Suprapubic skin (tissue), 4 donors: ENCODE results near the gene CIAO2A. TPM values are rescaled to one million over a fixed set of nuclear protein-coding genes. Genes with fewer than 3 reads are reported as not detected.

Experiments used
- DNase-seq, 2 donors: peaks; one replicate each; pipeline ENCODE4 v3.0.0-alpha.2; 2019; ENCODE audit warnings: low spot score in 2 of 2
- H3K27ac ChIP-seq: fragments of 200-600 bp; sonication (generic); one replicate; pipeline ENCODE4 v1.5.1; 2019
- H3K27me3 ChIP-seq: fragments of 200-600 bp; sonication (generic); one replicate; pipeline ENCODE4 v1.5.1; 2019
- H3K36me3 ChIP-seq: fragments of 200-600 bp; sonication (generic); one replicate; pipeline ENCODE4 v1.5.1; 2019
- H3K4me1 ChIP-seq: fragments of 200-600 bp; sonication (generic); one replicate; pipeline ENCODE4 v1.5.1; 2019
- H3K4me3 ChIP-seq: fragments of 200-600 bp; sonication (generic); one replicate; pipeline ENCODE4 v1.5.1; 2019; ENCODE audit warnings: mild to moderate bottlenecking
- H3K9me3 ChIP-seq: fragments of 200-600 bp; sonication (generic); one replicate; pipeline ENCODE4 v1.5.1; 2019
- EP300 ChIP-seq: sonication (generic); formaldehyde crosslinking; IDR thresholded peaks from one replicate; pipeline ENCODE4 v1.6.1; 2017; ENCODE audit warnings: antibody characterized with exemption
- POLR2A ChIP-seq, 2 donors: fragments of 450-650 bp; IDR thresholded peaks; one replicate each; pipeline ENCODE4 v1.6.1; 2017; ENCODE audit warnings: antibody characterized with exemption in 2 of 2, mild to moderate bottlenecking in 2 of 2, moderate library complexity in 2 of 2
- POLR2AphosphoS5 ChIP-seq, 3 donors: sonication (generic); formaldehyde crosslinking; IDR thresholded peaks; one replicate each; pipeline ENCODE4 v1.6.1; 2017; ENCODE audit warnings: antibody characterized with exemption in 3 of 3
- WGBS: methylation state at CpG from one replicate; pipeline ENCODE4 v1.1.5; 2018; 5-methylcytosine and 5-hydroxymethylcytosine counted together
- total RNA-seq, 4 donors: library from RNA; depleted of rRNA; stranded (reverse); fragments of >200 nt; gene quantifications; one replicate each; pipeline ENCODE4 v1.1.0, GENCODE V29; 2016
- TF ChIP-seq, protein P1 (sequence below), 2 donors: fragments of 200-600 bp in 1 of 2; fragments of 450-650 bp in 1 of 2; sonication (generic) in 1 of 2; IDR thresholded peaks; one replicate each; pipeline ENCODE4 v1.5.1; 2016 to 2019; ENCODE audit warnings: antibody characterized with exemption in 2 of 2, mild to moderate bottlenecking in 1 of 2, moderate library complexity in 1 of 2

Gene CIAO2A
- total RNA-seq, 4 donors from 2014 or later: 19.1 to 37.0 (median 21.8) TPM

DNA sequence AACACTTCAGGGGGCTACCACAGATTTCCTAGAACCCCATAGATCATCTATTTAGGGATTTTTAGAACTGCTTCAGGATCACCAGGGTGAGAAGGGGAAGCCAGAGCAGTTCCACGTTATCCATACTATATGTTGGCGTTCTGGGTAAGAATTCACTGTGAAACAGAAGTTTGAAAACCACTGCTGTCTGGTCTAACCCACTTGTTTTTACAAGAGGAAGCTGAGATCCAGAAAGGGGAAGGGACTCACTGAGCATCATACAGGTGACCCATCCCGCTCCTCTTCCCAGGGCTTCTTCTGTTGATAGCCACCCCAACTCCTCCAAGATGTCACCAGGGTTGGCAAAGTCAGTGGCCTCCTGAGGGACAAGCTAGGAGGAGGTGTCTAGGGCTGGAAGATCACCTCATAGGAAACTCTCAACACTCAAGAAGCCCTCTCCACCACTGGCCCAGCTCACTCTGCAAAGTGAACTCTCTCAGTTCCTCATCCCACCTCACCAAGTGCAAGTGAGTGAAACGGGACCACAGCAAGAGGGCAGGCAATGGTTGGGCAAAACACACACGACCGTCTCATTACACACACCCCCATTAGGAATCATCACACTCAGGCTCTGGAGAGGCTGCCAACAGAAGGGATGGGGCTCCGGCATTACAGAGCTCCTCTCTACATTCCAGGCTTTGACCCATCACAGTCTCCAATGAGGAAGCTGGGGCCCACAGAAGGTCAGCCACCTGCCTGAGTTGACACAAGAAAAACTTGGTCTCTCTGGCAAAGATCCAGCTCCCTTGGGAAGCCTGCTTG is 49.1 kb downstream of the CIAO2A start:
- Histone ChIP-seq H3K9me3 (no peaks in the 10 kb centered on the region), H3K36me3 (no peaks in the 10 kb centered on the region), H3K4me1 (peaks cover 19% of the 10 kb centered on the region), H3K27me3 (no peaks in the 10 kb centered on the region), H3K27ac (no peak overlapping the region), H3K4me3 (peak overlapping the region; percentile 59)
- DNase-seq: no peak
- WGBS: 74% methylated on average over 7 of the region's 7 CpGs
- TF ChIP-seq POLR2A (IDR thresholded peaks at IDR 0.05) (no peak), EP300 (no peak), POLR2AphosphoS5 (IDR thresholded peaks at IDR 0.05) (no peak)
- TF ChIP-seq, protein P1, sequence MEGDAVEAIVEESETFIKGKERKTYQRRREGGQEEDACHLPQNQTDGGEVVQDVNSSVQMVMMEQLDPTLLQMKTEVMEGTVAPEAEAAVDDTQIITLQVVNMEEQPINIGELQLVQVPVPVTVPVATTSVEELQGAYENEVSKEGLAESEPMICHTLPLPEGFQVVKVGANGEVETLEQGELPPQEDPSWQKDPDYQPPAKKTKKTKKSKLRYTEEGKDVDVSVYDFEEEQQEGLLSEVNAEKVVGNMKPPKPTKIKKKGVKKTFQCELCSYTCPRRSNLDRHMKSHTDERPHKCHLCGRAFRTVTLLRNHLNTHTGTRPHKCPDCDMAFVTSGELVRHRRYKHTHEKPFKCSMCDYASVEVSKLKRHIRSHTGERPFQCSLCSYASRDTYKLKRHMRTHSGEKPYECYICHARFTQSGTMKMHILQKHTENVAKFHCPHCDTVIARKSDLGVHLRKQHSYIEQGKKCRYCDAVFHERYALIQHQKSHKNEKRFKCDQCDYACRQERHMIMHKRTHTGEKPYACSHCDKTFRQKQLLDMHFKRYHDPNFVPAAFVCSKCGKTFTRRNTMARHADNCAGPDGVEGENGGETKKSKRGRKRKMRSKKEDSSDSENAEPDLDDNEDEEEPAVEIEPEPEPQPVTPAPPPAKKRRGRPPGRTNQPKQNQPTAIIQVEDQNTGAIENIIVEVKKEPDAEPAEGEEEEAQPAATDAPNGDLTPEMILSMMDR (IDR thresholded peaks at IDR 0.05): no peak

DNA sequence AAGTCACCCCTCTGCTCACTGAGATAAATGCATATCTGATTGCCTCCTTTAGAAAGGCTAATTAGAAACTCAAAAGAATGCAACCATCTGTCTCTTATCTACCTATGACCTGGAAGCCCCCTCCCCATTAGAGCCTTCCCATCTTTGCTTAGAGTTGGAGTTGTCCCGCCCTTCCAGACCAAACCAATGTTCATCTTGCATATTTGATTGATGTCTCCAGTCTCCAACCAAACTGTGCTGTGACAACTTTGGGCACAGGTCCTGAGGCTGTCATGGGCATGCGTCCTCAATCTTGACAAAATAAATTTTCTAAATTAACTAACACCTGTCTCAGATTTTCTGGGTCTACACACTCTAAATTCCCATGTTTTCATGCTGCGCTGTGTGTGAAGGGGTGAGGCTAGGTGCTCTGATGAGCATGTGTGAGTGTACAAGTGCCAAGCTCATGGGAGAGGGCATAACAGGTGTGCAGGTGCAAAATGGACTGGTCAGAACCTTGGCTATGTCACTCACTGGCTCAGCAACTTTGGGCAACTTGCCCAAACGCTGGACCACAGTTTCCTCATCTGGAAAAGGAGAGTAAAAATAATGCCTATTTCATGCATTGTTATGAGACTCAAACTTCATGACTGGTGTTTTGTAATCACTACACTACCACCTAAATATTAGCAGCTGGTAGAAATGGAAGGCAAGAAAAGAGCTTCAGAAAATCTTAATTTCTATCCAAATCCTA is 54.6 kb downstream of the CIAO2A start:
- no peak for TF ChIP-seq POLR2A (IDR thresholded peaks at IDR 0.05)
- TF ChIP-seq POLR2AphosphoS5 (IDR thresholded peaks at IDR 0.05): no peak
- no peak for TF ChIP-seq EP300
- TF ChIP-seq, protein P1 (IDR thresholded peaks at IDR 0.05): no peak
- WGBS: 95% methylated on average over 4 of the region's 4 CpGs

DNA sequence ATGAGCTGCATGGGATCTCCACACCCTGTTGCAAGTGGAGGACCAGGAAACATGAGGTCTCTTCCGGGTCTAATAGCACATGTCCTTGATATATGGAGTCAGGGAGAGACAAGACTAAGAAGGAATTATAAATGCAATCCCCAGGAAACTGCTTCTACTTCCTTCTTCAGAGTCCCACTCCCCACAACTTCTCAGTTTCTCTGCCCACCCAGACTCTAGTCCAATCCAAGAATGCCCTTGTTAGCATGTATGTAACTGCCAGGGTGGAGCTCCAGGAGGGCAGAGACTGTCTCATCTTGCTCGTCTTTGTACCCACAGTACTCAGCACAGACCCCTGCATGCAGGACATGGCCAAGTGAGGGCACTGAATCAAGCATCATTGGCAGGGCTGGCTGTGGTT is 55.7 kb downstream of the CIAO2A start:
- H3K4me3 ChIP-seq: no peak overlapping the region
- peaks cover 3% of the 10 kb centered on the region for H3K4me1 ChIP-seq
- H3K9me3 ChIP-seq: no peaks in the 10 kb centered on the region
- WGBS: 42% methylated on average over 2 of the region's 2 CpGs
- DNase-seq: no peak
- no peak overlapping the region for H3K27ac ChIP-seq
- no peaks in the 10 kb centered on the region for H3K27me3 ChIP-seq
- peaks cover 18% of the 10 kb centered on the region for H3K36me3 ChIP-seq
- TF ChIP-seq POLR2AphosphoS5 (IDR thresholded peaks at IDR 0.05) (no peak), EP300 (no peak), POLR2A (IDR thresholded peaks at IDR 0.05) (no peak)
- TF ChIP-seq, protein P1 (IDR thresholded peaks at IDR 0.05): no peak

More for the DNA sequence above, 54.6 kb downstream of the CIAO2A start:
- Histone ChIP-seq H3K4me3 (no peak overlapping the region), H3K27me3 (no peaks in the 10 kb centered on the region), H3K36me3 (peaks cover 18% of the 10 kb centered on the region), H3K27ac (no peak overlapping the region), H3K4me1 (peaks cover 3% of the 10 kb centered on the region), H3K9me3 (no peaks in the 10 kb centered on the region)
- no peak for DNase-seq

DNA sequence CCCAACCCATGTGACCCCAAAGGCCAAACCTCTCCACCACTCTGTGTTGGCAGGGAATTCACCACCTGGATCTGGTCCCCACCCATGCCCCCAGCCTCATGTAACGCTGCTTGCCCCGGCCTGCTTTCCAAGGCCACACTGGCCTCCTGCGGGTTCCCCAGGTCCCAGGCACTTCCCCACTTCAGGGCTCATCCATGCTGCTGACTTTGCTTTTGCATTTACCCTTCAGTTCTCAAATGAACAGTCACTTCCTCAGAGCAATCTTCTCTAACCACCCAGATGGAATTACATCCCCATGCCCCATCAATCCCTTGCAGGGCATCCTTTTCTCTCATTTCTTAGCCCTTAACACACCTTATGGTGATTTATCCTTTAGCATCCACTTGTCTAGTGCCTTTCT is 56.5 kb downstream of the CIAO2A start:
- H3K4me3 ChIP-seq: no peak overlapping the region
- WGBS: 84% methylated on average over 3 of the region's 3 CpGs
- DNase-seq: no peak

More for the DNA sequence above, 56.5 kb downstream of the CIAO2A start:
- Histone ChIP-seq H3K9me3 (no peaks in the 10 kb centered on the region), H3K27ac (no peak overlapping the region), H3K4me1 (no peaks in the 10 kb centered on the region), H3K27me3 (no peaks in the 10 kb centered on the region), H3K36me3 (peaks cover 18% of the 10 kb centered on the region)
- TF ChIP-seq POLR2A (IDR thresholded peaks at IDR 0.05): no peak
- TF ChIP-seq EP300: no peak
- no peak for TF ChIP-seq POLR2AphosphoS5 (IDR thresholded peaks at IDR 0.05)
- TF ChIP-seq, protein P1 (IDR thresholded peaks at IDR 0.05): no peak
